Subcutaneous abdominal adipose tissue (tissue), 5 donors: ENCODE data around the gene CACNA2D3.

Experiments
- H3K27ac ChIP-seq: one replicate; pipeline ENCODE4 v1.7.0; 2013; ENCODE audit warnings: low read depth, mild to moderate bottlenecking, inconsistent platforms, low read length, moderate library complexity
- H3K27me3 ChIP-seq, 5 donors: one replicate each; pipeline ENCODE4 v1.7.0; 2013; ENCODE audit warnings: low read length in 5 of 5, inconsistent platforms in 1 of 5; ENCODE audit not compliant: control insufficient read depth in 5 of 5, insufficient read depth in 4 of 5
- H3K36me3 ChIP-seq, 5 donors: one replicate each; pipeline ENCODE4 v1.7.0; 2013; ENCODE audit warnings: low read length in 5 of 5; ENCODE audit not compliant: control insufficient read depth in 5 of 5, insufficient read depth in 5 of 5
- H3K4me1 ChIP-seq, 5 donors: one replicate each; pipeline ENCODE4 v1.7.0; 2013; ENCODE audit warnings: low read length in 5 of 5, mild to moderate bottlenecking in 3 of 5, moderate library complexity in 1 of 5; ENCODE audit not compliant: control insufficient read depth in 5 of 5, insufficient read depth in 5 of 5
- H3K4me3 ChIP-seq, 5 donors: one replicate each; pipeline ENCODE4 v1.7.0; 2013; ENCODE audit warnings: low read length in 5 of 5, low read depth in 1 of 5
- H3K9ac ChIP-seq, 5 donors: one replicate each; pipeline ENCODE4 v1.7.0; 2013; ENCODE audit warnings: low read length in 5 of 5, mild to moderate bottlenecking in 4 of 5, moderate library complexity in 3 of 5
- H3K9me3 ChIP-seq, 5 donors: one replicate each; pipeline ENCODE4 v1.7.0; 2013; ENCODE audit warnings: low read length in 5 of 5; ENCODE audit not compliant: control insufficient read depth in 5 of 5
- donor health status: healthy.
- donor health status: healthy.
- donor health status: healthy.
- donor health status: healthy.
- donor health status: healthy.

The CACNA2D3 gene

DNA sequence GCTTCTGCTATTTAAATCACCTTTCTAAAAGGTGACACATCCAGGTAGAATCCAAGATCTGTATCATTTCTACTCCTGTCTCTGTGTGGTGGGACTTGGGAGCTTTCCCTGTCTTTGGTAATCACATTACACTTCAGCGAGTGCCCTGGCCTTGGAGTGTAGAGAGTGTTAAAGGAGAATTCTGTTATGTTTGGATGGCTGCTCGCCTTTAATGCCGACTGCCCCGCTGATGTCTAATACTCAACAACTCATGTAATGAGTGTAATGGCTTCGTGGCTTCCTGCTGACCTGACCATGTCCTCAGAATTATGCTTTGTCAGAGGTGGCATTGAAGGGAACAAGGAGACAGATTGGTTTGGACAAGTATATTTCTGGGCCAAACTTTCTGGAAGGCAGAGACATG is 871.8 kb downstream of the CACNA2D3 start:
- Histone ChIP-seq H3K36me3 (no peaks in the 10 kb centered on the region), H3K9ac (no peak overlapping the region), H3K27ac (no peak overlapping the region), H3K9me3 (no peaks in the 10 kb centered on the region), H3K27me3 (no peaks in the 10 kb centered on the region), H3K4me3 (no peak overlapping the region), H3K4me1 (peaks cover 1 to 9% (median 8%) of the 10 kb centered on the region in 5 donors)

DNA sequence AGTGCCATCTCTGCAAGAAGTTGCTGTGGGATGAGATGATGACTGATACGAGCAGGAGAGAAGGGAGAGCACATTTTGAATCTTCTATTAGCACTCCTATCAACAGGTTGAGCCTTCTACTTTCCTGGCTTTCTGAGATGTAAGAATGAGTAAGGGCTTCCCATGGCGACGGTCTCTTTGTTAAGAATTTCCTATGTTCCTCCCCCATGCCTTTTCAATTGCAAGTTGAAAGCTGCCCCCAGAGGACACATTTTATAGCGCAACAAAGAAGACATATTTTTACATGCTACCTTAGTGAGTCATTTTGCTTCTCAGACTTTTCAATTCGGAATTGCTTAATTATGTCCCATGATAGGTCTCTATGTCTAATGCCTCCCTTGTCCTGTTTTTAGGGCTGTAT is 876.8 kb downstream of the CACNA2D3 start:
- H3K27ac ChIP-seq = no peak overlapping the region
- H3K9me3 ChIP-seq = no peaks in the 10 kb centered on the region

DNA sequence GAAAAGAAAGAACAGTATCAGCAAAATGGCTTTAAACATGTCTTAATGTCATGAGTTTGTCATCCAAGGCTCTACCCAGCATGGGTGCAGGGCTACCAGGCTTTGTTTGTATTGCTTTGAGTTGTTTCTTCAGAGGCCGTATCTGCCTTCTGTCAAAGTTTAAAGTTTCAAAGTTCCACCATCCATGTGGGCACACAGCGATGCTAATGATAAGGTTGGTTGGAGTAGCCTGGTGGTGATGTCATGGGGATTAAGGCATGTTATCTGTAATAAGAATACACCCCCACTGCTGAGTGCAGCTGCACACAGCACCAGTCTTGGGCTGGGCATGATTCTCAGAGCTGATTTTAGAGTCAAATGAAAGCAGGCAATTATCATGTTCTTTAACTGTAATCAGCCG is 877.5 kb downstream of the CACNA2D3 start:
- Histone ChIP-seq H3K9ac (no peak overlapping the region), H3K4me1 (peaks cover 0 to 3% (median 0%) of the 10 kb centered on the region in 5 donors), H3K36me3 (no peaks in the 10 kb centered on the region), H3K27ac (no peak overlapping the region), H3K9me3 (no peaks in the 10 kb centered on the region), H3K27me3 (peaks cover 0 to 3% (median 0%) of the 10 kb centered on the region in 5 donors), H3K4me3 (no peak overlapping the region)

More for the DNA sequence above, 876.8 kb downstream of the CACNA2D3 start:
- Histone ChIP-seq H3K9ac (no peak overlapping the region), H3K36me3 (no peaks in the 10 kb centered on the region), H3K27me3 (no peaks in the 10 kb centered on the region), H3K4me3 (no peak overlapping the region), H3K4me1 (peaks cover 0 to 3% (median 0%) of the 10 kb centered on the region in 5 donors)

DNA sequence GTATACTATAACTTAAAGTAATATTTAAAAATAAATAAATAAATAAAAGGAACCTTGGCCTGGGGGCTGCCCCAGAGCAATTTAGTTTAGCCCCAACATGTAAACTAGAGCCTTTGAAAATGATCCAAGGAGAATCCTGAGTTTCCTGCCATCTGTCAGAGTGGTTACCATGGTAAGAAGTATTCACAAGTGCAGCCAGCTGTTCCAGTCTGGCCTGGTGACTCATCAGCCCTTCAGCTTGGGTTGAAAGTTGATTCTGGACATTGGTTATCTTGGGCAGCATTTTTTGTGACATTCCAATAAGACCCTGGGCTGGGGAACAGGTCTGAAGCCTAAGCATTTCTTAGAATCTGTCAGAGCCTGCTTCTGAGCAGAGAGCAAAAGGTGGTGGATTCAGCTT is 878.2 kb downstream of the CACNA2D3 start:
- Histone ChIP-seq H3K27me3 (peaks cover 0 to 3% (median 0%) of the 10 kb centered on the region in 5 donors), H3K9me3 (no peaks in the 10 kb centered on the region), H3K4me3 (no peak overlapping the region), H3K9ac (no peak overlapping the region), H3K27ac (no peak overlapping the region), H3K36me3 (no peaks in the 10 kb centered on the region), H3K4me1 (peaks cover 0 to 3% (median 0%) of the 10 kb centered on the region in 5 donors)

DNA sequence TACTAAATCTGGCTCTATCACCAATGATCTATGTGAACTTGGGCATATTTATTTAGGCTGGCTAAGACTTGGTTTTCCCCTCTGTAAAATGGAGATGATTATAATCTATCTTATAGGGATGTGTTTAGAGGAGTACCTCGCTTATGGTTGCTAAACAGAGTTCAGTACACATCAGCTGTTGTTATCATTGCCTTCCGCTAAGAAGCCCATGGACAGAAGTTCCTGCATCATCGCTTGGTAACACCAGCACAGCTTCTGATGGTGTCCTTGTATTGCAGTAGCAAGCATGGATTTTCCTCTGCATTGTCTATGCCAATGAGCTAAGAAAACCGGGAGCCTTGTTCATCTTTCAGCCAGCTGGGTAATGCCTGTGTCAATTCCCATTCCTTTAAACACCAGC is 878.6 kb downstream of the CACNA2D3 start:
- Histone ChIP-seq H3K4me3 (no peak overlapping the region), H3K4me1 (peaks cover 0 to 3% (median 0%) of the 10 kb centered on the region in 5 donors), H3K27ac (no peak overlapping the region), H3K9ac (no peak overlapping the region), H3K27me3 (peaks cover 0 to 3% (median 0%) of the 10 kb centered on the region in 5 donors), H3K9me3 (no peaks in the 10 kb centered on the region), H3K36me3 (no peaks in the 10 kb centered on the region)

DNA sequence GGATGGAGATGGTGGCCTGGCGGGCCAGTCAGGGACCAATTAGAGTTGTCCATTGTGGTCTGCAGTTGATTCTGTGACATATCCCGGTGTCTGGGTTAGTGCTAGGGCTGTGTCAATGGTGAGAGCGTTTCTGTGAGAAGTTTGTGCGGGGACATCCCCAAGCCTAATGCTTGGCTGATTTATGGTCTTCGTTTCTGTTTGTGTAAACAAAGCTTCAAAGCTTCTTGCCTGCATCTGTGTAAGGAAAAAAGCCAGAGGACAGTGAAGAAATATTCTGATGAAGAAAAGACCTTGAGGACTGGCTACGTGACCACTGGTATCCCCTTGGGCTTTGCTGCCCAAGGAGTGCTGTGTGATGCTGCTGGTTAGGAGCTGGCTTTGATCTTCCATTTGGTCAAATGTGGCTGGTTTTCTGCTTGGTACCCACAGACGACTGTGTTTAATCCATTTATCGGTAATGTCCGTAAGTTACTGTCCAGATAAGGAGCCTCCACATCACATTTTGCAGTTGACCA is 880.1 kb downstream of the CACNA2D3 start:
- H3K9me3 ChIP-seq = no peaks in the 10 kb centered on the region
- H3K9ac ChIP-seq = no peak overlapping the region
- H3K4me3 ChIP-seq = no peak overlapping the region
- H3K4me1 ChIP-seq = peaks cover 0 to 3% (median 0%) of the 10 kb centered on the region in 5 donors
- peaks cover 0 to 3% (median 0%) of the 10 kb centered on the region in 5 donors for H3K27me3 ChIP-seq
- no peaks in the 10 kb centered on the region for H3K36me3 ChIP-seq
- no peak overlapping the region for H3K27ac ChIP-seq

DNA sequence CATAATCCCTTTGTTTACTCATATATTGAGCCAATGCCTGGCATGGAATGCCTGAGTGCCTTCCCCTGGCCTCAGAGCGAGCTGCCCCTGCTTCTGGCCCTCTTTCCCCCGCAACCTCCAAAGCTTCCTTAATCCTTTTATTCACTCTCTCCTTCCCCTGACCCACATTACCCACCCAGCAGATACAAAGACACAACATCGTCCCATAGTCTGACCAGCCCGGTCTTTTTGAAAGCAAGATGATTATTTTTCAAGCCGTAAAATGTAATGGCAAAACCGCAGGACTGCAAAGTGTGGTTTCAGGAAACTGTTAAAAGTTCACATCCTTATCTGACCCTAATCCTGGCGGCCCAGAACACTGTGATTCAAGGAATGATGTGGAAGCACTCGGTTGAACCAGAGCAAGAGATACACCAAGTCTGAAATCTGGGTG is 883.9 kb downstream of the CACNA2D3 start:
- Histone ChIP-seq H3K9ac (no peak overlapping the region), H3K36me3 (no peaks in the 10 kb centered on the region), H3K9me3 (no peaks in the 10 kb centered on the region), H3K4me3 (no peak overlapping the region), H3K27me3 (peaks cover 0 to 3% (median 0%) of the 10 kb centered on the region in 5 donors), H3K4me1 (no peaks in the 10 kb centered on the region), H3K27ac (no peak overlapping the region)

DNA sequence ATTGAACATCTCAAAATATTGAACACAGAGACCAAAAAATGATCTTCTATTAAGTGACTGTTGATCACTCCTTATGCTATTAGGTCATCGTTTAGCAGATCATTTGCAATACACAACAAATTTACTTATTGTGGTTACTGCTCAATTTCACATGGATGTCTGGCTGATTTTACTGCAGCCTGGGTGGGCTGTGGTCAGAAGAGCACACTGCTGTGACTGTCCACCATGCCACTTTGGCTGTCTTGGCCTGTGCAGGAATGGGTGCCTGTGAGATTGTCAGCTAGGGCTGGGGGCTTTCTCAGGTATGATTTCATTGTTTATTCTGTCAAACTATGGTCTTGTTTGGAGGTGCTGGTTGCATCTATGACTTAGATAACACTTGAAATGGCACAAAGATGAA is 885.6 kb downstream of the CACNA2D3 start:
- peaks cover 0 to 3% (median 0%) of the 10 kb centered on the region in 5 donors for H3K27me3 ChIP-seq
- H3K4me3 ChIP-seq = no peak overlapping the region
- H3K27ac ChIP-seq = no peak overlapping the region
- no peaks in the 10 kb centered on the region for H3K9me3 ChIP-seq
- H3K9ac ChIP-seq = no peak overlapping the region
- no peaks in the 10 kb centered on the region for H3K36me3 ChIP-seq
- no peaks in the 10 kb centered on the region for H3K4me1 ChIP-seq

DNA sequence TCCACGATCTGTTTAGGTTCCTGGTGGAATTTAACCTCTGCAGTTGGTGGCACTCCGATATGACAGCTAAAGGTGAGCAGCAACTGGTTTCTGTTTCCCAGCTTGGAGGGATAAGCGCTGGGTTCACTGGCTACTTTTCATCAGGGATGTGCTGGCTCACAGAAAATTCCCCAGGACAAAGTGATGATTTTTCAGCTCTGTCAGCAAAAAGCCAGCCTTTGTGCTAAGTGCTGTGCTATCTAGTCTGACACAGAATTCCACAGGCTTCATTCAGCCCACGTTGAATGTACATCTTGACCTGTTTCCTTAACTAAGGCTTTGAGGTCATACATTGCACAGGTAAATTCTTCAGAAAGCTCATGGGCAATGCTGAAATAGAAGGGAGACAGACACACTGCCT is 887.0 kb downstream of the CACNA2D3 start:
- H3K9me3 ChIP-seq = no peaks in the 10 kb centered on the region
- H3K27ac ChIP-seq = no peak overlapping the region
- H3K4me1 ChIP-seq = no peaks in the 10 kb centered on the region

DNA sequence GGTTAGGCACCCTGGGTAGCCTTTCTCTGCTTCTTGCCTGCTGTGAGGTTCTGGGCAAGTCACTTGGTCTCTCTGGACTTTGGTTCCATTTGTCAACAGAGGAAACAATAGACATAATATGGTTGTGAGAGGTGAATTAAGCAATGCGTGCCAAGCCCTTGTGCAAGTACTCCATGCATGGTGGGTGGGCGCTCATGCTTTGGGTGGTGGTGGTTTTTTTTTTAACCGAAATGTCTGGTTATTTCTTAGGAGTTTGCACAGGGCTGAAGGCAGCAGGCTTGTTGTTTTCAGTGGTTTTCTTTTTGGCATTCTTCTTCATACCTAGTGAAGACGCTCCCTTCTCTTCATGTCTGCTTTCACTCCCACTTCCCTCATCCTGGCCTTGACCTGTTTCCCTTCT is 889.7 kb downstream of the CACNA2D3 start:
- no peaks in the 10 kb centered on the region for H3K36me3 ChIP-seq
- no peak overlapping the region for H3K27ac ChIP-seq
- no peak overlapping the region for H3K4me3 ChIP-seq
- no peak overlapping the region for H3K9ac ChIP-seq
- no peaks in the 10 kb centered on the region for H3K27me3 ChIP-seq
- H3K4me1 ChIP-seq = no peaks in the 10 kb centered on the region
- no peaks in the 10 kb centered on the region for H3K9me3 ChIP-seq

More for the DNA sequence above, 887.0 kb downstream of the CACNA2D3 start:
- Histone ChIP-seq H3K4me3 (no peak overlapping the region), H3K9ac (no peak overlapping the region), H3K36me3 (no peaks in the 10 kb centered on the region), H3K27me3 (peaks cover 0 to 3% (median 0%) of the 10 kb centered on the region in 5 donors)
